Mesendoderm (in vitro differentiated cells): Measurements from ENCODE around the gene SLC39A11.

Source experiments
- DNase-seq: peaks from one replicate; pipeline ENCODE4 v3.0.0; 2013
- H2AK5ac ChIP-seq: 2 replicates; pipeline ENCODE4 v1.6.1; 2013; ENCODE audit warnings: low read length, inconsistent platforms
- H2BK120ac ChIP-seq: 2 replicates; pipeline ENCODE4 v1.6.1; 2013; ENCODE audit warnings: low read depth, mild to moderate bottlenecking, low read length, moderate library complexity, mixed read lengths
- H2BK15ac ChIP-seq: replicated peaks from 2 replicates; pipeline ENCODE4 v1.6.1; 2013; ENCODE audit warnings: low read depth, mild to moderate bottlenecking, moderate library complexity
- H2BK5ac ChIP-seq: 2 replicates; pipeline ENCODE4 v1.6.1; 2013; ENCODE audit warnings: low read length, inconsistent platforms
- H3K18ac ChIP-seq: 2 replicates; pipeline ENCODE4 v1.6.1; 2013; ENCODE audit warnings: mild to moderate bottlenecking, low read length, mixed read lengths
- H3K23ac ChIP-seq: one replicate; pipeline ENCODE4 v1.6.1; 2013; ENCODE audit warnings: low read length
- H3K27ac ChIP-seq: 2 replicates; pipeline ENCODE4 v1.5.1; 2013; ENCODE audit warnings: low read depth, mild to moderate bottlenecking, inconsistent platforms, low read length, moderate library complexity
- H3K27me3 ChIP-seq: 2 replicates; pipeline ENCODE4 v1.6.1; 2013; ENCODE audit warnings: low read length, control low read depth, mild to moderate bottlenecking, inconsistent platforms; ENCODE audit not compliant: insufficient read depth, poor library complexity
- H3K36me3 ChIP-seq: 2 replicates; pipeline ENCODE4 v1.6.1; 2013; ENCODE audit warnings: low read length, inconsistent platforms; ENCODE audit not compliant: control insufficient read depth, insufficient read depth
- H3K4ac ChIP-seq: one replicate; pipeline ENCODE4 v1.6.1; 2013; ENCODE audit warnings: low read depth, mild to moderate bottlenecking, low read length, moderate library complexity
- H3K4me1 ChIP-seq: 2 replicates; pipeline ENCODE4 v1.6.1; 2013; ENCODE audit warnings: low read depth, low read length, inconsistent platforms; ENCODE audit not compliant: control insufficient read depth
- H3K4me2 ChIP-seq: 2 replicates; pipeline ENCODE4 v1.6.1; 2013; ENCODE audit warnings: low read length
- H3K4me3 ChIP-seq: 2 replicates; pipeline ENCODE4 v1.5.1; 2013; ENCODE audit warnings: mild to moderate bottlenecking, low read length
- H3K56ac ChIP-seq: one replicate; pipeline ENCODE4 v1.6.1; 2013; ENCODE audit warnings: low read length
- H3K79me1 ChIP-seq: 2 replicates; pipeline ENCODE4 v1.6.1; 2013; ENCODE audit warnings: low read length, inconsistent platforms
- H3K79me2 ChIP-seq: 2 replicates; pipeline ENCODE4 v1.6.1; 2013; ENCODE audit warnings: mild to moderate bottlenecking, low read length; ENCODE audit not compliant: control insufficient read depth, insufficient read depth
- H3K9ac ChIP-seq: 2 replicates; pipeline ENCODE4 v1.6.1; 2013; ENCODE audit warnings: low read length, inconsistent platforms
- H4K5ac ChIP-seq: one replicate; pipeline ENCODE4 v1.6.1; 2013; ENCODE audit warnings: low read length
- H4K8ac ChIP-seq: one replicate; pipeline ENCODE4 v1.6.1; 2013; ENCODE audit warnings: low read depth, mild to moderate bottlenecking, control low read depth, low read length, moderate library complexity
- WGBS: extraction: QIAGEN DNeasy Blood & Tissue Kit; methylation state at CpG from one replicate; pipeline ENCODE4 v1.1.7; 2013; ENCODE audit warnings: low lambda C conversion rate, missing lambda C conversion rate; ENCODE audit not compliant: insufficient coverage; ENCODE audit errors: extremely low coverage; 5-methylcytosine and 5-hydroxymethylcytosine counted together

The SLC39A11 gene

GRCh38 chr17:72702136-72702735, 390.3 kb downstream of the SLC39A11 start:
- no peaks in the 10 kb centered on the region for H3K79me2 ChIP-seq

GRCh38 chr17:72700226-72700625, 392.3 kb downstream of the SLC39A11 start:
- no peak for DNase-seq

More at GRCh38 chr17:72702136-72702735, 390.3 kb downstream of the SLC39A11 start:
- H3K4me3 ChIP-seq: no peak overlapping the region
- no peak overlapping the region for H3K9ac ChIP-seq
- H2BK5ac ChIP-seq: no peak overlapping the region
- H4K5ac ChIP-seq: no peak overlapping the region
- DNase-seq: no peak
- H2BK120ac ChIP-seq: no peak overlapping the region
- H3K36me3 ChIP-seq: no peaks in the 10 kb centered on the region
- no peak overlapping the region for H4K8ac ChIP-seq
- no CpG with 5 or more reads among the region's 6 CpGs for WGBS
- no peak overlapping the region for H2BK15ac ChIP-seq
- H3K4me1 ChIP-seq: no peaks in the 10 kb centered on the region
- no peaks in the 10 kb centered on the region for H3K79me1 ChIP-seq
- no peak overlapping the region for H3K27ac ChIP-seq
- no peak overlapping the region for H3K23ac ChIP-seq
- no peak overlapping the region for H3K56ac ChIP-seq
- H3K27me3 ChIP-seq: no peaks in the 10 kb centered on the region
- H3K4ac ChIP-seq: no peak overlapping the region
- H3K4me2 ChIP-seq: no peak overlapping the region
- H3K18ac ChIP-seq: no peak overlapping the region
- H2AK5ac ChIP-seq: no peak overlapping the region

GRCh38 chr17:72699545-72699944, 392.9 kb downstream of the SLC39A11 start:
- no peak overlapping the region for H3K9ac ChIP-seq
- DNase-seq: no peak
- H4K5ac ChIP-seq: no peak overlapping the region
- H3K27me3 ChIP-seq: no peaks in the 10 kb centered on the region
- H3K79me1 ChIP-seq: no peaks in the 10 kb centered on the region
- H2BK120ac ChIP-seq: no peak overlapping the region
- H3K4me3 ChIP-seq: no peak overlapping the region
- H2AK5ac ChIP-seq: no peak overlapping the region
- H3K4me2 ChIP-seq: no peak overlapping the region
- H3K23ac ChIP-seq: no peak overlapping the region
- no peak overlapping the region for H2BK15ac ChIP-seq
- H3K4ac ChIP-seq: no peak overlapping the region
- no peak overlapping the region for H3K18ac ChIP-seq
- H3K56ac ChIP-seq: no peak overlapping the region
- no peak overlapping the region for H3K27ac ChIP-seq
- H2BK5ac ChIP-seq: no peak overlapping the region
- no CpG with 5 or more reads among the region's 4 CpGs for WGBS
- no peak overlapping the region for H4K8ac ChIP-seq
- H3K36me3 ChIP-seq: no peaks in the 10 kb centered on the region
- no peaks in the 10 kb centered on the region for H3K4me1 ChIP-seq
- no peaks in the 10 kb centered on the region for H3K79me2 ChIP-seq

More at GRCh38 chr17:72700226-72700625, 392.3 kb downstream of the SLC39A11 start:
- Histone ChIP-seq H3K4me1 (no peaks in the 10 kb centered on the region), H3K23ac (no peak overlapping the region), H3K18ac (no peak overlapping the region), H3K56ac (no peak overlapping the region), H2BK120ac (no peak overlapping the region), H4K5ac (no peak overlapping the region), H3K79me2 (no peaks in the 10 kb centered on the region), H2BK15ac (no peak overlapping the region), H3K36me3 (no peaks in the 10 kb centered on the region), H3K27ac (no peak overlapping the region), H2AK5ac (no peak overlapping the region), H3K4me2 (no peak overlapping the region), H3K9ac (no peak overlapping the region), H3K27me3 (no peaks in the 10 kb centered on the region), H2BK5ac (no peak overlapping the region), H3K4ac (no peak overlapping the region), H4K8ac (no peak overlapping the region), H3K4me3 (no peak overlapping the region), H3K79me1 (no peaks in the 10 kb centered on the region)
- no CpG with 5 or more reads among the region's 3 CpGs for WGBS

GRCh38 chr17:72697602-72698146, 394.8 kb downstream of the SLC39A11 start:
- DNase-seq: no peak
- H2BK5ac ChIP-seq: no peak overlapping the region
- H4K8ac ChIP-seq: no peak overlapping the region
- H3K4me3 ChIP-seq: no peak overlapping the region
- no peaks in the 10 kb centered on the region for H3K36me3 ChIP-seq
- no peak overlapping the region for H3K27ac ChIP-seq
- no peak overlapping the region for H2BK15ac ChIP-seq
- no peak overlapping the region for H3K4me2 ChIP-seq
- H3K79me1 ChIP-seq: no peaks in the 10 kb centered on the region
- H3K9ac ChIP-seq: no peak overlapping the region
- no peak overlapping the region for H3K18ac ChIP-seq
- WGBS: no CpG with 5 or more reads among the region's 9 CpGs
- H3K27me3 ChIP-seq: no peaks in the 10 kb centered on the region
- no peak overlapping the region for H3K23ac ChIP-seq
- no peak overlapping the region for H3K4ac ChIP-seq
- no peak overlapping the region for H3K56ac ChIP-seq
- H4K5ac ChIP-seq: no peak overlapping the region
- no peak overlapping the region for H2AK5ac ChIP-seq
- H2BK120ac ChIP-seq: no peak overlapping the region
- H3K79me2 ChIP-seq: no peaks in the 10 kb centered on the region
- H3K4me1 ChIP-seq: no peaks in the 10 kb centered on the region

GRCh38 chr17:72696721-72697120, 395.8 kb downstream of the SLC39A11 start:
- no peak overlapping the region for H2BK15ac ChIP-seq
- no peak overlapping the region for H3K56ac ChIP-seq
- no peak overlapping the region for H3K9ac ChIP-seq
- H3K23ac ChIP-seq: no peak overlapping the region
- H3K4me3 ChIP-seq: no peak overlapping the region
- no peaks in the 10 kb centered on the region for H3K79me2 ChIP-seq
- WGBS: no CpG with 5 or more reads among the region's 8 CpGs
- no peaks in the 10 kb centered on the region for H3K4me1 ChIP-seq
- H3K27me3 ChIP-seq: no peaks in the 10 kb centered on the region
- no peak overlapping the region for H2AK5ac ChIP-seq
- H2BK120ac ChIP-seq: no peak overlapping the region
- H3K18ac ChIP-seq: no peak overlapping the region
- no peak overlapping the region for H4K5ac ChIP-seq
- H3K79me1 ChIP-seq: no peaks in the 10 kb centered on the region
- no peak overlapping the region for H4K8ac ChIP-seq
- no peak overlapping the region for H2BK5ac ChIP-seq
- no peak for DNase-seq
- H3K4me2 ChIP-seq: no peak overlapping the region
- H3K4ac ChIP-seq: no peak overlapping the region
- H3K27ac ChIP-seq: no peak overlapping the region
- H3K36me3 ChIP-seq: no peaks in the 10 kb centered on the region

GRCh38 chr17:72696156-72696555, 396.3 kb downstream of the SLC39A11 start:
- Histone ChIP-seq H3K4me1 (no peaks in the 10 kb centered on the region), H3K79me1 (no peaks in the 10 kb centered on the region), H3K4me3 (no peak overlapping the region), H4K5ac (no peak overlapping the region), H3K23ac (no peak overlapping the region), H2BK120ac (no peak overlapping the region), H3K36me3 (no peaks in the 10 kb centered on the region), H3K56ac (no peak overlapping the region), H4K8ac (no peak overlapping the region), H2AK5ac (no peak overlapping the region), H3K27ac (no peak overlapping the region), H3K79me2 (no peaks in the 10 kb centered on the region), H3K4me2 (no peak overlapping the region), H3K18ac (no peak overlapping the region), H3K4ac (no peak overlapping the region), H2BK15ac (no peak overlapping the region), H3K27me3 (no peaks in the 10 kb centered on the region), H3K9ac (no peak overlapping the region), H2BK5ac (no peak overlapping the region)
- WGBS: no CpG with 5 or more reads among the region's 9 CpGs
- DNase-seq: no peak
